ENCODE measurements around the gene TDRD7.

TDRD7 gene

DNA sequence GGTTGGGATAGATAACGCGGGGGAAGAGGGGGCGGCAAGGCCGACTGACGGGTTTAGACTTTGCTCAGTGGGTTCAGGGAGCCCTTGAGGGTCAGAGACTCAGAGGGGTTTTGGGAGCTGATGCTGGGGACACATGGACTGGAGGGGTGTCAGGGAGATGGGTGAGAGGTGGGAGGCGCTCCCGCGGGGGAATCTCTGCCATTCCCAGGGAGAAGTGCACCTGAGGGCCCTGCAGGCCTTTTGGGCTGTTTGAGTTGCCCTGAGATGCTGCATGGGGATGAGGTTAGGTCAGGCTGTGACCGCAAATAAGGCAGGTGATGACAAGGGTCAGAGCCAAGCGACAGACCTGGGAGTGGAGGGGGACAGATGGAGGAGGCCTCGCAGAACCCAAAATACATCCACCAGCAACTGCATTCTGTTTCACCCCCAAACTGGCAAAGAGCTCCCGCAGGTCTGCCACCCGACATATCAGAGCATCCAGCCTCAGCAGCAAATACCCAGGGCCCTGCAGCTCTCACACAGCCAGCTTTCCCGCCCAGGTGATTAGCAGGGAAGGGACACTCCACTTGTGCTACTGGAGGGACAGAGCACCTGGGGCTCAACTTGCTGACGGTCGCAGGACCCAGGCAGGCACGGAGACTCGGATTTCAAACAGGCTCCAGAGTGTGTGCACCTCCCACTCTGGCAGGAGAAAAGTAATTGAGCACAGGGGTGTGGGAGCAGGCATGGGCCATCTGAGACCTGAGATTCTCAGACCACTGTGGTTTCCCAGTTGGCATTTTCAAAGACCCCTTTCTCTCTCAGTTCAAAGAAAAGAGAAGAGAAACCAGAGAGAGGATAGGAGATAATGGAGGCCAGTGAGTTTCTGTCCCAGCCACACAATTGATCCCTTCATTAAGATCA is 116.0 kb downstream of the TDRD7 start:
- no peak overlapping the region for H3K4me3 ChIP-seq (replicated peaks; ENCODE audit: insufficient read depth, low read length)
- TF ChIP-seq GABPA (IDR thresholded peaks at IDR 0.05; ENCODE audit: low read depth) = no peak
- no peak for TF ChIP-seq POLR2AphosphoS5 (IDR thresholded peaks at IDR 0.05; ENCODE audit: low read depth)
- TF ChIP-seq SPI1 (IDR thresholded peaks at IDR 0.05; ENCODE audit: borderline replicate concordance, low read depth) = no peak
- TF ChIP-seq, protein P1, sequence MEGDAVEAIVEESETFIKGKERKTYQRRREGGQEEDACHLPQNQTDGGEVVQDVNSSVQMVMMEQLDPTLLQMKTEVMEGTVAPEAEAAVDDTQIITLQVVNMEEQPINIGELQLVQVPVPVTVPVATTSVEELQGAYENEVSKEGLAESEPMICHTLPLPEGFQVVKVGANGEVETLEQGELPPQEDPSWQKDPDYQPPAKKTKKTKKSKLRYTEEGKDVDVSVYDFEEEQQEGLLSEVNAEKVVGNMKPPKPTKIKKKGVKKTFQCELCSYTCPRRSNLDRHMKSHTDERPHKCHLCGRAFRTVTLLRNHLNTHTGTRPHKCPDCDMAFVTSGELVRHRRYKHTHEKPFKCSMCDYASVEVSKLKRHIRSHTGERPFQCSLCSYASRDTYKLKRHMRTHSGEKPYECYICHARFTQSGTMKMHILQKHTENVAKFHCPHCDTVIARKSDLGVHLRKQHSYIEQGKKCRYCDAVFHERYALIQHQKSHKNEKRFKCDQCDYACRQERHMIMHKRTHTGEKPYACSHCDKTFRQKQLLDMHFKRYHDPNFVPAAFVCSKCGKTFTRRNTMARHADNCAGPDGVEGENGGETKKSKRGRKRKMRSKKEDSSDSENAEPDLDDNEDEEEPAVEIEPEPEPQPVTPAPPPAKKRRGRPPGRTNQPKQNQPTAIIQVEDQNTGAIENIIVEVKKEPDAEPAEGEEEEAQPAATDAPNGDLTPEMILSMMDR (IDR thresholded peaks at IDR 0.05; ENCODE audit: insufficient read depth, low read length) = no peak
- TF ChIP-seq, protein P2, sequence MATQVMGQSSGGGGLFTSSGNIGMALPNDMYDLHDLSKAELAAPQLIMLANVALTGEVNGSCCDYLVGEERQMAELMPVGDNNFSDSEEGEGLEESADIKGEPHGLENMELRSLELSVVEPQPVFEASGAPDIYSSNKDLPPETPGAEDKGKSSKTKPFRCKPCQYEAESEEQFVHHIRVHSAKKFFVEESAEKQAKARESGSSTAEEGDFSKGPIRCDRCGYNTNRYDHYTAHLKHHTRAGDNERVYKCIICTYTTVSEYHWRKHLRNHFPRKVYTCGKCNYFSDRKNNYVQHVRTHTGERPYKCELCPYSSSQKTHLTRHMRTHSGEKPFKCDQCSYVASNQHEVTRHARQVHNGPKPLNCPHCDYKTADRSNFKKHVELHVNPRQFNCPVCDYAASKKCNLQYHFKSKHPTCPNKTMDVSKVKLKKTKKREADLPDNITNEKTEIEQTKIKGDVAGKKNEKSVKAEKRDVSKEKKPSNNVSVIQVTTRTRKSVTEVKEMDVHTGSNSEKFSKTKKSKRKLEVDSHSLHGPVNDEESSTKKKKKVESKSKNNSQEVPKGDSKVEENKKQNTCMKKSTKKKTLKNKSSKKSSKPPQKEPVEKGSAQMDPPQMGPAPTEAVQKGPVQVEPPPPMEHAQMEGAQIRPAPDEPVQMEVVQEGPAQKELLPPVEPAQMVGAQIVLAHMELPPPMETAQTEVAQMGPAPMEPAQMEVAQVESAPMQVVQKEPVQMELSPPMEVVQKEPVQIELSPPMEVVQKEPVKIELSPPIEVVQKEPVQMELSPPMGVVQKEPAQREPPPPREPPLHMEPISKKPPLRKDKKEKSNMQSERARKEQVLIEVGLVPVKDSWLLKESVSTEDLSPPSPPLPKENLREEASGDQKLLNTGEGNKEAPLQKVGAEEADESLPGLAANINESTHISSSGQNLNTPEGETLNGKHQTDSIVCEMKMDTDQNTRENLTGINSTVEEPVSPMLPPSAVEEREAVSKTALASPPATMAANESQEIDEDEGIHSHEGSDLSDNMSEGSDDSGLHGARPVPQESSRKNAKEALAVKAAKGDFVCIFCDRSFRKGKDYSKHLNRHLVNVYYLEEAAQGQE (IDR thresholded peaks at IDR 0.05; ENCODE audit: insufficient replicate concordance, low read depth) = no peak
- H3K27me3 ChIP-seq (ENCODE audit: insufficient read depth, poor library complexity, severe bottlenecking) = no peaks in the 10 kb centered on the region
- no peak overlapping the region for H3K27ac ChIP-seq (replicated peaks)
- no peak for DNase-seq (ENCODE audit: low read depth in 1 of 2, low spot score in 1 of 2)

DNA sequence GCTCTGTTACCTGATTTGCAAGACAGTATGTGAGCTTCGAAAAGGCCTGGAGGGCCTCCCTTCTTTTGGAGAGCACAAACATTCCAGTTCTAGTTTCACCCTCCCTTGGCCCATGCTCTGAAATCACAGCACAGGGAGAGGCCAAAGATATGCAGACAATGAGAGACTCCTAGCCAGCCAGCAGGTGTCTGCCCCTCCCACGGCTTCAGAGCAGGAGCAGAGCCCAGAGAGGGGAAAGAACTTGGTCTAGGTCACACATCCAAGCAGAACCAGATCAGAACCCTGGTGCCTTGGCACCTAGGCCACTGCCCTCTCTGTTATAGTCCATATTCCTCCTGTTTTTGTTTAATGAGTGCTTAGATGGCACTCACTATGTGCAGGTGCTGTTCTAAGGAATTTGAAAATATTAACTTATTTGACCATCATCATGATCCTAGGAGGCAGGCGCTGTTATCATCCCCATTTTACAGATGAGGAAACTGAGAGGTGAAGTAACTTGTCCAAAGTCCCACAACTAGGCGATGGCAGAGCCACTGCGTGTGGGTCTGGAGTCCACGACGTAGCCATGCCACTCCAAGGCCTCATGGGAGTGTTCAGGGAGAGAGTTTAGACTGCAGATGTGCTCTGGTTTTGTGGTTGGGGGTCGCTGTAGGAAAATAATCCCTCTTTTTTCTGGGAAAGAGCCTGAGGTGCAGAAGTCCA is 116.8 kb downstream of the TDRD7 start:
- no peak overlapping the region for H3K27ac ChIP-seq (replicated peaks)

More for the DNA sequence above, 116.8 kb downstream of the TDRD7 start:
- DNase-seq (ENCODE audit: low read depth in 1 of 2, low spot score in 1 of 2) = no peak
- TF ChIP-seq, protein P1 (IDR thresholded peaks at IDR 0.05; ENCODE audit: insufficient read depth, low read length) = no peak
- TF ChIP-seq SPI1 (IDR thresholded peaks at IDR 0.05; ENCODE audit: borderline replicate concordance, low read depth) (no peak), GABPA (IDR thresholded peaks at IDR 0.05; ENCODE audit: low read depth) (no peak), POLR2AphosphoS5 (IDR thresholded peaks at IDR 0.05; ENCODE audit: low read depth) (no peak)
- TF ChIP-seq, protein P2 (IDR thresholded peaks at IDR 0.05; ENCODE audit: insufficient replicate concordance, low read depth) = no peak
- H3K27me3 ChIP-seq (ENCODE audit: insufficient read depth, poor library complexity, severe bottlenecking) = no peaks in the 10 kb centered on the region
- no peak overlapping the region for H3K4me3 ChIP-seq (replicated peaks; ENCODE audit: insufficient read depth, low read length)

Measured in HL-60 (cell line).